Colonic mucosa (tissue), 4 donors: ENCODE results near the gene ENO2. TPM values are rescaled to one million over a fixed set of nuclear protein-coding genes. Genes with fewer than 3 reads are reported as not detected.

ENCODE experiments used
- DNase-seq: peaks from one replicate; pipeline ENCODE4 v3.0.0-alpha.2; 2020
- H3K27ac ChIP-seq: fragments of 200-600 bp; one replicate; pipeline ENCODE4 v1.8.0; 2021
- H3K27me3 ChIP-seq: fragments of 200-600 bp; one replicate; pipeline ENCODE4 v1.8.0; 2021
- H3K36me3 ChIP-seq: fragments of 200-600 bp; one replicate; pipeline ENCODE4 v1.8.0; 2021
- H3K4me1 ChIP-seq: fragments of 200-600 bp; one replicate; pipeline ENCODE4 v1.8.0; 2021; ENCODE audit warnings: mild to moderate bottlenecking
- H3K4me3 ChIP-seq: fragments of 200-600 bp; one replicate; pipeline ENCODE4 v1.8.0; 2021
- H3K9ac ChIP-seq, 2 donors: one replicate each; pipeline ENCODE4 v1.7.0; 2013; ENCODE audit warnings: control low read depth in 2 of 2, low read depth in 2 of 2, low read length in 2 of 2
- H3K9me3 ChIP-seq: fragments of 200-600 bp; one replicate; pipeline ENCODE4 v1.8.0; 2021
- intact Hi-C: fragments of 100-400 bp; cut with DNase I; formaldehyde crosslinking; loops from one replicate; pipeline ENCODE4 v1.14.1; 2022
- total RNA-seq, 2 donors: library from RNA; stranded (reverse); fragmentation: NEBNext Ultra II Directional in 1 of 2; extraction: Animal tissue kit (Norgen Biotek cat#: 25700) in 1 of 2; gene quantifications; one replicate each; pipeline ENCODE4 v1.2.1, GENCODE V29; 2021
- TF ChIP-seq, protein P1 (sequence below): fragments of 200-600 bp; IDR thresholded peaks from one replicate; pipeline ENCODE4 v1.8.0; 2022; ENCODE audit warnings: antibody characterized with exemption, mild to moderate bottlenecking
- donor health status: healthy.
- donor health status: DM: no; HTN: no; CAD: no.
- donor health status: DM: no; HTN: no; CAD: no.

Gene ENO2
- total RNA-seq, 2 donors from 2014 or later, result 7.6 to 15.7 TPM

GRCh38 chr12:6960593-6961277, 46.4 kb downstream of the ENO2 start:
- no peaks in the 10 kb centered on the region for H3K27me3 ChIP-seq
- peak; percentile 45 for DNase-seq
- H3K4me1 ChIP-seq, result peaks cover 23% of the 10 kb centered on the region
- TF ChIP-seq, protein P1, sequence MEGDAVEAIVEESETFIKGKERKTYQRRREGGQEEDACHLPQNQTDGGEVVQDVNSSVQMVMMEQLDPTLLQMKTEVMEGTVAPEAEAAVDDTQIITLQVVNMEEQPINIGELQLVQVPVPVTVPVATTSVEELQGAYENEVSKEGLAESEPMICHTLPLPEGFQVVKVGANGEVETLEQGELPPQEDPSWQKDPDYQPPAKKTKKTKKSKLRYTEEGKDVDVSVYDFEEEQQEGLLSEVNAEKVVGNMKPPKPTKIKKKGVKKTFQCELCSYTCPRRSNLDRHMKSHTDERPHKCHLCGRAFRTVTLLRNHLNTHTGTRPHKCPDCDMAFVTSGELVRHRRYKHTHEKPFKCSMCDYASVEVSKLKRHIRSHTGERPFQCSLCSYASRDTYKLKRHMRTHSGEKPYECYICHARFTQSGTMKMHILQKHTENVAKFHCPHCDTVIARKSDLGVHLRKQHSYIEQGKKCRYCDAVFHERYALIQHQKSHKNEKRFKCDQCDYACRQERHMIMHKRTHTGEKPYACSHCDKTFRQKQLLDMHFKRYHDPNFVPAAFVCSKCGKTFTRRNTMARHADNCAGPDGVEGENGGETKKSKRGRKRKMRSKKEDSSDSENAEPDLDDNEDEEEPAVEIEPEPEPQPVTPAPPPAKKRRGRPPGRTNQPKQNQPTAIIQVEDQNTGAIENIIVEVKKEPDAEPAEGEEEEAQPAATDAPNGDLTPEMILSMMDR, result no peak
- no peaks in the 10 kb centered on the region for H3K9me3 ChIP-seq
- peak overlapping the region; percentile 95 for H3K27ac ChIP-seq
- peak overlapping the region; percentile 58 to 98 for H3K9ac ChIP-seq
- intact Hi-C loops, result no loop called here
- no peak overlapping the region for H3K4me3 ChIP-seq
- no peaks in the 10 kb centered on the region for H3K36me3 ChIP-seq

DNA sequence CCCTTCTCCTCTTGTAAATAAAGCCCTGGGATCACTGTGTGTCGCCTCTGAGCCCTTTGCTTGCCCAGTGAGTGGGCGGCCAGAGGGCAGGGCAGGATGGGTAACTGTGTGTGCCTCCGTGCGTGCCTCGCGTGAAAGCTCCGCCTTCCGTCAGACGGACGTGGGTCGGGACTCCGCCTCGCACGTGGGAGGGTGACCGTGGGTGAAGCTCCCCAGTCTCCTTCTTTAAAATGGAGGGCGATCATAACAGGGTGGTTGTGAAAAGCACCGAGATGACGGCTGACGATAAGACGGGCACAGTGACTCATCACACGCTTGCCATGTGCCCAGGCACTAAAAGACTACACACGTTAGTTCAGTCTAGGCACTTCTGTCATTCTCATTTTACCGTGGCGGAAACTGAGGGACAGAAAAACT, 46.9 kb downstream of the ENO2 start:
- Histone ChIP-seq H3K4me3 (no peak overlapping the region), H3K36me3 (no peaks in the 10 kb centered on the region), H3K4me1 (peaks cover 26% of the 10 kb centered on the region), H3K27me3 (no peaks in the 10 kb centered on the region), H3K27ac (peak overlapping the region; percentile 95), H3K9ac (peak overlapping the region; percentile 58 to 98), H3K9me3 (no peaks in the 10 kb centered on the region)
- TF ChIP-seq, protein P1, result no peak
- DNase-seq, result peak; percentile 69
- intact Hi-C loops, result no loop called here

GRCh38 chr12:6961695-6962284, 47.4 kb downstream of the ENO2 start:
- Histone ChIP-seq H3K9ac (peak overlapping the region; percentile 58 to 98), H3K9me3 (no peaks in the 10 kb centered on the region), H3K4me1 (peaks cover 26% of the 10 kb centered on the region), H3K27ac (peak overlapping the region; percentile 95), H3K4me3 (peak overlapping the region; percentile 57), H3K36me3 (no peaks in the 10 kb centered on the region), H3K27me3 (no peaks in the 10 kb centered on the region)
- intact Hi-C loops, result no loop called here
- TF ChIP-seq, protein P1, result peak; percentile 31
- peak; percentile 78 for DNase-seq

DNA sequence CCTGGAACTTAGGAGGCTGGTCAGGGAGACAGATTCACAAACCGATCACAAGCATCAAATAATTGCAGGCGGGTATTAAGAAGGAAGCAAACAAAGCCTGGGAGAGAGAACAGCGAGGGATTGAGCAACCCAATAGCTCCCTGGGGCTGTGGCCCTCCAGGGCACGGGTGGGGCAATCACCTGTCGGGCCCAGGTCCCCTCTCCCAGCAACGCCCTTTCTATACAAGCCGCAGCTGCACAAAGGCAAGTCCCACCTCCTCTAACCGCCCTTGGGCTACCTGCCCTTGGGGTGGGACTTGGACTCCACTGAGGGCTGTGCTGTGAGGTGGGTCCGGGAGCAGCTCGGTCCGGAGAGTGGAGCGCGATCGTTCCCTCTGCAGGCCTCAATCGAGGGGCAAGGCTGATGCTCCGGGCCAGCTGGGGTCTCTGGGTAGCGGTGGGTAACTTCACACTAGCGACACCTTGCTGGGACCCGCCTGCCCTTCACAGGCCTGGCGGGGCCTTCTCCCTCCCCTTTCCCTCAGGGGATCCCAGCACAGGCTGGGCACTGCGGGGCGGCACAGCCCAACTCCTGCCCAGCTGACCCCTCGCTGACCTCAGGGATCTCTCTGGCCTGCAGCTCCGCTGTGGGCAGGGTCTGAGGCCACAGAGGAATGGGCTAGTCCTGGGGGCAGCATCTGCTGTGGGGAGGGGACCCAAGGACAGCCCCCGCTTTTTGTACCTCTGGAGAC, 48.1 kb downstream of the ENO2 start:
- TF ChIP-seq, protein P1, result no peak
- H3K36me3 ChIP-seq, result peaks cover 3% of the 10 kb centered on the region
- H3K27ac ChIP-seq, result peak overlapping the region; percentile 95
- H3K4me3 ChIP-seq, result peak overlapping the region; percentile 57
- no peaks in the 10 kb centered on the region for H3K27me3 ChIP-seq
- intact Hi-C loops, result no loop called here
- H3K4me1 ChIP-seq, result peaks cover 26% of the 10 kb centered on the region
- DNase-seq, result peak; percentile 91
- no peaks in the 10 kb centered on the region for H3K9me3 ChIP-seq
- H3K9ac ChIP-seq, result peak overlapping the region; percentile 94 to 98

DNA sequence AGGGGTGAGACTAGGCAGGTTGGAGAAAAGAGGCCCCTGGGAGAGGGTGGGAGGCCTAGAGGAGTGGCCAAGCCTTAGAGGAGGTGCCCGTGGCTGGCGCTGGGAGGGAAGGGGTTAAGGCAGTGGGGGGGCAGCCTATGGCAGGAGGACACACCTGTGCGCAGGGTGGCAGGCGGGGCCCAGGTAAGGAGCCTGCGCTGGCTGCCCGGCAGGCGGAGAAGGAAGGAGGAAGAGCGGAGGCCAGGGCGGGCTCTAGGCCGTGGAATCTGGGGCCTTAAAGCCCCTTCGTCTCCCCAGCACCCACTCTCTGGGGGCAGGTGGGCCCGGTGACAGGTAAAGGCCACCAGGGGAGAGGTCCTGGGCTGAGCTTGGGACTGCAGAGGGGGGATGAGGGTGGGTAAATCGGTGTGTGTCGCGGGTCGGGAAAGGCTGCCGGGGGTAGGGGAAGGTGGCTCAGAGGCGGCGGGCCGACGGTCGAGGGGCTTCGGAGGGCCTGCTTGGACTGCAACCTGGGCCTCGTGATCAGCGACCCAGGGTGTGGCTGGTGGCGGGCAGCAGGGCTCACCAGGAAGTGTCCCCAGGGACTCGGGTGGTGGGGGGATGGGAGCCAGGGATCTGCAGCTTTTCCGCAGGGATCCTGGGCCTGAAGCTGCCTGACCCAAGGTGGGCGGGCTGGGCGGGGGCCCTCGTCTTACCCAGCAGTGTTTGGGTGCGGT, 48.8 kb downstream of the ENO2 start:
- peak; percentile 96 for DNase-seq
- H3K27me3 ChIP-seq, result no peaks in the 10 kb centered on the region
- intact Hi-C loops, result no loop called here
- TF ChIP-seq, protein P1, result no peak
- H3K9ac ChIP-seq, result peak overlapping the region; percentile 94 to 98
- H3K27ac ChIP-seq, result peak overlapping the region; percentile 95
- peak overlapping the region; percentile 57 for H3K4me3 ChIP-seq
- H3K9me3 ChIP-seq, result no peaks in the 10 kb centered on the region
- peaks cover 5% of the 10 kb centered on the region for H3K36me3 ChIP-seq
- H3K4me1 ChIP-seq, result peaks cover 26% of the 10 kb centered on the region
